ENCODE data around the gene STK10. TPM values are rescaled to one million over a fixed set of nuclear protein-coding genes. Genes with fewer than 3 reads are reported as not detected.
A peak's percentile ranks its signal among the peaks of the same experiment; 100 is the strongest.

Gene STK10
- total RNA-seq, 3 donors from 2014 or later (not counting 1 experiment from before 2014, with no cell fraction given) = 705 to 879 (median 783) TPM

DNA sequence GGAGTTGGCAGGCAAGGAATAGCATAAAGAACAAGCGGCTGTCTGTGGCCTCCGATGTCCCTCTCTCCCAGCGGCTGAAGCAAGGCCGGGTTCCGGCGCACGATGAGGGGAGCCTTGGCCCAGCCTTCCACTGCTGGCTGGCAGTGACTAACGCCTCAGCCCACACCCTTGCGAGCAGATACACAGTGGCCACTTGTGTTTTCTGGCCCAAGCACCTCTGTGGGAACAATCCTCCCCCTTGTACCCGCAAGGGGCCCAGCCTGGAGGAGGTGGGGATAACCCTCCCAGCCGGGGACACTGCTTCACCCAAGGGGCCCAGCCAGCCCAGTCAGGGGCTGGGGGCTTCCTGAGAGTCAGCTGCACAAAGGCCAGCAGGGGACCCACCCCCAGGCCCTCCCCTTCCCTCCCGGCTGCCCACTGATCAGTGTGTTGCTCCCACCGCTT is 23.2 kb downstream of the STK10 start:
- Histone ChIP-seq H3K4me1 (ENCODE audit: control insufficient read depth, insufficient read depth, low read length) (peaks cover 98% of the 10 kb centered on the region), H3K4me3 (ENCODE audit: low read length) (no peak overlapping the region), H3K27me3 (ENCODE audit: control insufficient read depth, insufficient read depth, low read length) (no peaks in the 10 kb centered on the region), H3K9me3 (ENCODE audit: control insufficient read depth, insufficient read depth, low read length) (no peaks in the 10 kb centered on the region), H3K27ac (ENCODE audit: low read length) (peak overlapping the region; percentile 20), H3K36me3 (ENCODE audit: control insufficient read depth, insufficient read depth, low read length) (peaks cover 29% of the 10 kb centered on the region)
- H3K27ac Mint-ChIP-seq = peak overlapping the region; percentile 97 to 98
- H3K27me3 Mint-ChIP-seq (ENCODE audit: low read depth in 2 of 2) = no peaks in the 10 kb centered on the region
- no peaks in the 10 kb centered on the region for H3K9me3 Mint-ChIP-seq
- no peaks in the 10 kb centered on the region for H3K36me3 Mint-ChIP-seq
- peak overlapping the region; percentile 28 for H3K4me3 Mint-ChIP-seq
- peaks cover 70 to 89% of the 10 kb centered on the region in 2 donors for H3K4me1 Mint-ChIP-seq
- WGBS (ENCODE audit: insufficient coverage) = 63% methylated on average over 13 of the region's 13 CpGs
- DNase-seq = no peak
- intact Hi-C loops (cut with micrococcal nuclease) = no loop called here
- no peak for TF ChIP-seq CTCF (IDR thresholded peaks at IDR 0.05)
- ATAC-seq = peak in 1 of 3 donors; percentile 12

DNA sequence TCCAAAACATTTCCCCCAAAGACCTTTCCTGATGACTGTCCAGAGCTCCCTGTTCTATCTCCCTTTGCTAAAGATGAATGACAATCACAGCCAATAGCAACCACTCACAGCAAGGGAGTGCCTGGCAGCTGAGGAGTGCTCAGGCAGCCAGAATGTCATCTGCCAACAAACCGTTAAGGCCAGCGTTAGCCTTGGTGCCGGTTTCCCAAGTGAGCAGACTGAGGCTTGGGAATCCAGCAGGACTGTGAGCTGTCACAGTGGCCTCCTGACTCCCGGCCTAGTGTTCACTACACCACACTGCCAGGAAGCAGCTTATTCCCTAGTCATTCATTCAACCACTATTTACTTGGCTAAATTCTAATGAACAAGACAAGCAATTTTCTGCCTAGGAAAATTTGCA is 24.7 kb downstream of the STK10 start:
- Mint-ChIP-seq H3K27ac (peak overlapping the region; percentile 82 to 98), H3K9me3 (no peaks in the 10 kb centered on the region), H3K4me1 (peaks cover 64 to 87% of the 10 kb centered on the region in 2 donors), H3K4me3 (peak overlapping the region; percentile 21), H3K36me3 (no peaks in the 10 kb centered on the region), H3K27me3 (ENCODE audit: low read depth in 2 of 2) (no peaks in the 10 kb centered on the region)
- H3K36me3 ChIP-seq (ENCODE audit: control insufficient read depth, insufficient read depth, low read length) = peaks cover 27% of the 10 kb centered on the region
- H3K4me3 ChIP-seq (ENCODE audit: low read length) = no peak overlapping the region
- H3K27ac ChIP-seq (ENCODE audit: low read length) = peak overlapping the region; percentile 0
- no peak for ATAC-seq
- TF ChIP-seq CTCF (IDR thresholded peaks at IDR 0.05) = no peak
- no peaks in the 10 kb centered on the region for H3K9me3 ChIP-seq (ENCODE audit: control insufficient read depth, insufficient read depth, low read length)
- DNase-seq = no peak
- 77% methylated on average over 4 of the region's 4 CpGs for WGBS (ENCODE audit: insufficient coverage)
- intact Hi-C loops (cut with micrococcal nuclease) = loop anchor here (2.0 kb wide), 1 partner anchor 19 kb away; no protein-coding TSS in a partner anchor
- peaks cover 93% of the 10 kb centered on the region for H3K4me1 ChIP-seq (ENCODE audit: control insufficient read depth, insufficient read depth, low read length)
- H3K27me3 ChIP-seq (ENCODE audit: control insufficient read depth, insufficient read depth, low read length) = no peaks in the 10 kb centered on the region

DNA sequence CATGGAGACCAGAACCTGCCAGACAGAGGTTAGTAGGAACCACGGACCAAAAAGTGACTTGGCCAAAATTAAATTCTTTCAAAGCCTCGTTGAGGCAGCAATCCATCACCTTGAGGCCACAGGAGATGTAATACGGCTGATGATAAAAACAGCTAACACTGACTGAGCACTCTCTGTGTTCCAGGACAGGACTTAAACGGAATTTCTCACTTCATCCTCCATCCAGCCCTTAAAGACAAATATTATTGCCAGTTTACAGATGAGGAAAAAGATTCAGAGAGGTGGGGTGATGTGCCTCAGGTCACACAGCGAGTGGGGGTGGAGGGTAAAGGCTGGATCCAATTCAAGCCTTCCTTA is 25.1 kb downstream of the STK10 start:
- intact Hi-C loops (cut with micrococcal nuclease) = loop anchor here (2.0 kb wide), 1 partner anchor 18 kb away; no protein-coding TSS in a partner anchor
- Histone ChIP-seq H3K27me3 (ENCODE audit: control insufficient read depth, insufficient read depth, low read length) (no peaks in the 10 kb centered on the region), H3K27ac (ENCODE audit: low read length) (peak overlapping the region; percentile 0), H3K9me3 (ENCODE audit: control insufficient read depth, insufficient read depth, low read length) (no peaks in the 10 kb centered on the region), H3K4me3 (ENCODE audit: low read length) (no peak overlapping the region), H3K4me1 (ENCODE audit: control insufficient read depth, insufficient read depth, low read length) (peaks cover 89% of the 10 kb centered on the region), H3K36me3 (ENCODE audit: control insufficient read depth, insufficient read depth, low read length) (peaks cover 29% of the 10 kb centered on the region)
- no peak for TF ChIP-seq CTCF (IDR thresholded peaks at IDR 0.05)
- Mint-ChIP-seq H3K27me3 (ENCODE audit: low read depth in 2 of 2) (no peaks in the 10 kb centered on the region), H3K27ac (peak overlapping the region; percentile 82 to 98), H3K9me3 (no peaks in the 10 kb centered on the region), H3K36me3 (no peaks in the 10 kb centered on the region), H3K4me3 (peak overlapping the region; percentile 21), H3K4me1 (peaks cover 64 to 87% of the 10 kb centered on the region in 2 donors)
- DNase-seq (no peak), ATAC-seq (no peak)
- WGBS (ENCODE audit: insufficient coverage) = 44% methylated on average over 3 of the region's 5 CpGs
